Adrenal gland (tissue), 5 donors: Measurements from ENCODE around the gene RSAD2.

ENCODE experiments used
- POLR2A ChIP-seq, 2 donors: fragments of 450-650 bp; IDR thresholded peaks; one replicate each; pipeline ENCODE4 v1.6.1; 2017; ENCODE audit warnings: antibody characterized with exemption in 2 of 2, mild to moderate bottlenecking in 2 of 2, moderate library complexity in 1 of 2
- TF ChIP-seq, protein P1 (sequence below), 6 experiments: fragments of 450-650 bp in 4 of 6; fragments of 200-600 bp in 2 of 6; sonication (generic) in 1 of 6; IDR thresholded peaks; 1 replicate in 5 of 6; 2 replicates in 1 of 6; pipeline versions ENCODE4 v1.5.1 to v1.8.0; 2016 to 2021; ENCODE audit warnings: antibody characterized with exemption in 6 of 6, mild to moderate bottlenecking in 2 of 6, moderate library complexity in 1 of 6
- donor health status: DM: no; HTN: no; CAD: no.

- TF ChIP-seq, protein P1, sequence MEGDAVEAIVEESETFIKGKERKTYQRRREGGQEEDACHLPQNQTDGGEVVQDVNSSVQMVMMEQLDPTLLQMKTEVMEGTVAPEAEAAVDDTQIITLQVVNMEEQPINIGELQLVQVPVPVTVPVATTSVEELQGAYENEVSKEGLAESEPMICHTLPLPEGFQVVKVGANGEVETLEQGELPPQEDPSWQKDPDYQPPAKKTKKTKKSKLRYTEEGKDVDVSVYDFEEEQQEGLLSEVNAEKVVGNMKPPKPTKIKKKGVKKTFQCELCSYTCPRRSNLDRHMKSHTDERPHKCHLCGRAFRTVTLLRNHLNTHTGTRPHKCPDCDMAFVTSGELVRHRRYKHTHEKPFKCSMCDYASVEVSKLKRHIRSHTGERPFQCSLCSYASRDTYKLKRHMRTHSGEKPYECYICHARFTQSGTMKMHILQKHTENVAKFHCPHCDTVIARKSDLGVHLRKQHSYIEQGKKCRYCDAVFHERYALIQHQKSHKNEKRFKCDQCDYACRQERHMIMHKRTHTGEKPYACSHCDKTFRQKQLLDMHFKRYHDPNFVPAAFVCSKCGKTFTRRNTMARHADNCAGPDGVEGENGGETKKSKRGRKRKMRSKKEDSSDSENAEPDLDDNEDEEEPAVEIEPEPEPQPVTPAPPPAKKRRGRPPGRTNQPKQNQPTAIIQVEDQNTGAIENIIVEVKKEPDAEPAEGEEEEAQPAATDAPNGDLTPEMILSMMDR (IDR thresholded peaks at IDR 0.05) = no peak
- TF ChIP-seq POLR2A (IDR thresholded peaks at IDR 0.05) = no peak
Observed at GRCh38 chr2:6864923-6865345, 12.6 kb upstream of the RSAD2 start.
